Hindlimb muscle (tissue), 1 donor: ENCODE measurements around the gene TFEB. TPM values are rescaled to one million over a fixed set of nuclear protein-coding genes. Genes with fewer than 3 reads are reported as not detected.

Source experiments
- DNase-seq: peaks from one replicate; pipeline ENCODE4 v3.0.0-alpha.2; 2013
- polyA plus RNA-seq: library from polyadenylated mRNA; unstranded; fragments of 120-200 nt; gene quantifications from one replicate; pipeline ENCODE4 v1.2.1, GENCODE V29; 2013; ENCODE audit not compliant: insufficient read length

Gene TFEB
- polyA plus RNA-seq, 1 donor: 10.1 TPM

- DNase-seq: no peak
Observed at GRCh38 chr6:41721414-41721813, 14.0 kb downstream of the TFEB start.

DNA sequence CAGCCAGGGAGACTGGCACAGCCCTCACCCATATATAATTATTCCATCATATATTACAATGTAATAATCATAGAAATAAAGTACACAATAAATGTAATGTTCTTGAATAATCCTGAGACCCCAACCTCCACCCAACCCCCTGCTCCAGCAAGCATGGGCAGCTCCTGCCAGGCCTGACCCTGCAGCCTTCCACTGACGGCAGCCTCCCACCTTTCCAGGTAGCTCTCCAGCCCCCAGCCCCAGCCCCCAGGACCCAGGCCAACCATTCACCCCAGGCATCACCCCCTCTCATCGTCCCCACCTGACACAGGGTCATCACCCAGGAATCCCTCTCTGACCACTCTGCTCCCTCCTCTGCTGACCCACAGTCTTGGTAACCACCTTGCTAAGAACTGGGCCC is 14.6 kb downstream of the TFEB start:
- DNase-seq: no peak

- DNase-seq: no peak
Observed at GRCh38 chr6:41720262-41720620, 15.2 kb downstream of the TFEB start.

DNA sequence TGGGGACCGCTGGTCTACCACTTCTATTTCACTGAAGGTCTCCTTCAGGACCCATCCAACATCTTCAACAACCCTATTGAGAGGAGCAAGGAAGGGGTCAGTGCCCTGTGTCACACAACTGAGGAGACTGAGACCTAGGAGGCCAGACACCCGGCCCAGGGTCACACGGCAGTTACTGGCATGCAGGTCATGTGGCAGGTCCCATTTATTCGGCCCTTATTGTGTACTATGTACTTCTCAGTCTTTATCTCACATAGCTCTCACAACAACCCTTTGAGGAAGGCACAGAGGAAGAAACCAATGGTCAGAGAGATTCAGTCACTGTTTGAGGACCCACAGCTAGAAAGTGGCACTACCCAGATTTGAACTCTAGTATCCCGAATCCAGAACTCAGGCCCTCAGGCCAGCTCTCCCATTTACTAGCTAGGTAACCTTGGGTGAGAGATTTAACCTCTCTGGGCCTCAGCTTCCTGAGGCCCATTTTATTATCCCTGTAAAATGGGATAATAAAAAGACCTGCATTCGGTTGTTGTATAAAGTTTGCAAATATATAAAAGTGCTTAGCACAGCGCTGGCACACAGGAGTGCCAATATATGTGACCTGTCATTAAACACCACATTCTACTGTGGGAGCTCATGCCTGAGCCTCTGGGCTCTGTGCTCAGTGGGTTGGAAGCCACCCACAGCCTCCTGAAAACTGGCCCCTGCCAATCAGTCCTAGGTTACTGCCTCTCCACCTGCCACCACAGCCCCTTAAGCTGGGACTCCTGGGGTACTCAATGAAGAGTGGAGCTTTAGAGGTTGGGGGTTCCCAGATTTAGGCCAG is 15.8 kb downstream of the TFEB start:
- DNase-seq: no peak

DNA sequence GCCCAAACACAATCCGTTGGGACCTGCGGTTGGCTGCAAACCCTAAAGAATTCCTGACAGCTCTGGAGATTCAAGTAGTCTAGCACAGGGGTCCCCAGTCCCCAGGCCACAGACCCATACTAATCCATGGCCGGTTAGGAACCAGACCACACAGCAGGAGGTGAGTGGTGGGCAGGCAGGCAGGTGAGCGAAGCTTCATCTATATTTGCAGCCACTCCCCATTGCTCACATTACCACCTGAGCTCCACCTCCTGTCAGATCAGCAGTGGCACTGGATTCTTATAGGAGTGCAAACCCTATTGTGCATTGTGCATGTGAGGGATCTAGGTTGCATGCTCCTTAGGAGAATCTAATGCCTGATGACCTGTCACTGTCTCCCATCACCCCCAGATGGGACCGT is 16.6 kb downstream of the TFEB start:
- no peak for DNase-seq

GRCh38 chr6:41717392-41717736 is 18.0 kb downstream of the TFEB start:
- no peak for DNase-seq

GRCh38 chr6:41716516-41717391 is 18.7 kb downstream of the TFEB start:
- DNase-seq: no peak

GRCh38 chr6:41715795-41716515 is 19.5 kb downstream of the TFEB start:
- DNase-seq: no peak

GRCh38 chr6:41714556-41715273 is 20.7 kb downstream of the TFEB start:
- DNase-seq: no peak

DNA sequence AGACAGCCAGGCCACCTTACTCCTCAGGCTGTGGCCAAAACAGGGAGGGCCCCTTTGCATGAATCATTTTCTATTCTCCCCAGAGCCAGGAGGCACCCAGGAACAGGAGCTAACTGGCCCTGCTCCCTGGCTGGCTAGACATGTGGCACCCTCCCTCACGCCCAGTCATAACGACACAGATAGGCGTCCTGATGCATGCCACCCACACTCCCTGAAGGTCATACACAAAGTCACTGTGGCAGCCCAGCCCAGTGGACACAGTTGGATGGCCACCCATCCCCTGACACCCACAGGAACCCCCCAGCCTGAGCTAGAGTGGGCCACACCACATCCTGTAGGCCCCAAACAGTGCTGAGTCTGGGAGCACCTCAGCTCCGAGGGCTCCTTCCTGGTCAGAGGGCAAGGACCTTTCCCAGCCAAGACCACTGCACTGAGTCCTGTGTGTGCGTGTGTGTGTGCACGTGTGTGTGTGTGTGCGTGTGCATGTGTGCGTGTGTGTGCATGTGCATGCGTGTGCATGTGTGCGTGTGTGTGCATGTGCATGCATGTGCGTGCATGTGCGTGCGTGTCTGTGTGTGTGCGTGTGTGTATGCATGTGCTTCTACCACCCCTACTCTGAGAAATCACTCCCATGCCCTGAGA is 21.6 kb downstream of the TFEB start:
- no peak for DNase-seq

DNA sequence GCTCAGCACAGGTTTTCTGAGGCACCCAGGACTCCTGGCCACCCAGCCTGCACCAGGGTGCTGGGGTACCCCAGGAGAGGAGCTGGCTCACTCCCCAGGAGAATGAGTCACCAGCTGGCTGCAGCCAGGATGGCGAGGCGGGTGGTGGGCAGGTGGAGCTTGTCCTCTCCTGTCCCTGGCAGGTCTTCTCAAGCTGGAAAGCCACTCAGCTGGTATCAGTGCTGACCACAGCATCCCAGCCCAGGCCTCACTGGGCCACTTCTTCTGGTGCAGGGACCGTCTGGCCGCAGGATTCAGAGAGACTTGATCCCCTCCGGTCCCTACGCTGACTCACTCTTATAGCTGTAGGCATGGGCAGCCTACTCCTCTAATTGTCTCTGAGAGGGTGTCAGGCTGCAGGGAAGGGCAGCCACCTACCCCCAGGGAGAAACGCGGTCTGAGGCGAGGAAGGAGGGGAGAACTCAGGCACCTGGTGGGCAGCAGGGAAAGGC is 22.2 kb downstream of the TFEB start:
- DNase-seq: no peak

GRCh38 chr6:41712651-41713103 is 22.7 kb downstream of the TFEB start:
- DNase-seq: no peak

GRCh38 chr6:41711323-41712038 is 23.9 kb downstream of the TFEB start:
- no peak for DNase-seq

DNA sequence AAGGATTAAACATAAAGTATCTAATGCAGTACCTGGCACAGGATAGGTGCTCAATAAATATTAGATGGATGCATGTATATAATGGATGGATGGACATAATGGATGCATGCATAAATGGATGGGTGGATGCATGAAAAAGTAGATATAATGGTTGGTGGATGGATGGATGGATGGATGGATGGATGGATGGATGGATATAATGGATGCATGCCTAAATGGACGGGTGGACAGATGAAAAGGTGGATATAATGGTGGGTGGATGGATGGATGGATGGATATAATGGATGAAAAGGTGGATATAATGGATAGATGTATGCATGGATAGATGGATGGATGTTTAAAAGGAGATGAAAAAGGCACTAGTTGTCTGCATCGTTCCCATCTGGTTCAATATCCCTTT is 26.0 kb downstream of the TFEB start:
- DNase-seq: no peak

DNA sequence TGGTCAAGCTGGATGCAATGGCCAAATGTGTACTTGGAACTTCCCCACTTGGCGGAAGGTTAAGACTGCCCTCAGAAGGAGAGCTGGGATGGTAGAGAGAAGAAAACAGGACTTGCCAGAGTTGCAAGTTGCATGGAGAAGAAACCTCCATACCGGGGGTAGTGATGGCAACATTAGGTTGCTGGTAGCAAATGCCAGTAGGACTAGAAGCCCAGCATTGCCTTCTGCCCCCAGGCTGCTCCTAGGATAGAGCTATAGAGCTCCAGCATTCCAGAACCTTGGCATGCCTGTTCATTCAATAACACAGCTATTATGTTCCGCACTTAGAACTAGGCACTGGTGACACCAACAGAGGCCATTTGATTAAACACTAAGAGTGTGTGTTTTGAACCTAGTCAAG is 26.6 kb downstream of the TFEB start:
- DNase-seq: no peak

DNA sequence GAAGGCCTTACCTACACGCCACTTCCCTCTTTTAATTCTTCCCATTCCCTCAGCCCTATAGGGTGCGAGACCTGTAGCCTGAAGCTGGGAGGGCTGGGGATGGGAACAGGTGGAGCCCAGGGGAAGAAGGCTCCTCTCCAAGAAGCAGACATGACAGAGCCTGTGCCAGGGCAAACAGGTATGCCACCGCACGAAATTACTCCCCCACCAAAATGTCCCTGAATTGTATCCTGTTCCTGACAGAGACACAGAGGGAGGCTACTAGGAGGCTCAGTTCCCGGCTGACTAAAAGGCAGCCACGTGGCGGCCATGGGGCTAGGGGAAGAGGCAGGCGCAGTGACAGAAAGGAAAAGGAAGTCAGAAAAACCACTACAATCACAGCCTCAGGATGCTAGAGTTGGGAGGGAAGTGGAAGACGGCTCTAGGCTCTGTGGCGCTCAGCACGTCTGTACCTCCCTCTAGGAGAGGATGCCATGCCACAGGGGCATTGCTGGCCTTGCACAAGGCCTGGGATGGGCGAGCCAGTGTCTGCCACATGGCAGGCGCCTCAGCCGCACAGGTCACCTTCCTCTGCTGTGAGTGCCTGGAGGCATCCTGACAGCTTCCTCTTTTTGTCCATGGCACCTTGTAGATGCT is 27.7 kb downstream of the TFEB start:
- DNase-seq: no peak

DNA sequence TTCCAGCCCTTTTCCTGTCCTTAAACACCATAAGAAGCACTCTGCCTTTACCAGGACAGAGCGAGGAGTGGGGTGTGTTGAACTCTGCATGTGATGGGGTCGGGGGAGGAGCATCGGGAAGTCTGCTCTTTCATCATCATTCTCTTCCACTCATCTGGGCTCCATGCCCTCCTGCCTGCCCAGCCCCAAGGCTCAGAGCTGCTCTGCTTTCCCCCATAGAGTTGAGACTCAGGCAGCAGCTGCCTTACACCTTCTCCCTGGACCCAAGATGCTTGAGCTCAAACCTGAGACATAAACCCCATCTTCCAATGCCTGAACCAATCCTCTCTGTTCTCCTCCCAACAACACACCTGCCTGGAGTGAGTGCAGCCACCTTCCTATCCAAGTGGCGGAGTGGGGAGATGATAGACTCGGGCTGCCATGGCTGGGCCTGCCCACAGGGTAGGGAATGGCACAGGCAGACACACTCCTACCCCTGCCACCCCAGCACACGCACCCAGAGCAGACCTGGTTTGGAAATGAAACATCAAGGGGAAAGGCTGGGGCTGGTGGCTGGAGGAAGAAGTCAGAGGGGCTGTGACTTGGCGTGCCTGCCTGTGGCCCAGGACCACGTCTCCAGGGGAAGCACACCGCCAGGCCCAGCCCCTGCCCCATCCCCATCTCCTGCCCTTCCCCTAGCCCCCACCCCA is 28.4 kb downstream of the TFEB start:
- DNase-seq: no peak

DNA sequence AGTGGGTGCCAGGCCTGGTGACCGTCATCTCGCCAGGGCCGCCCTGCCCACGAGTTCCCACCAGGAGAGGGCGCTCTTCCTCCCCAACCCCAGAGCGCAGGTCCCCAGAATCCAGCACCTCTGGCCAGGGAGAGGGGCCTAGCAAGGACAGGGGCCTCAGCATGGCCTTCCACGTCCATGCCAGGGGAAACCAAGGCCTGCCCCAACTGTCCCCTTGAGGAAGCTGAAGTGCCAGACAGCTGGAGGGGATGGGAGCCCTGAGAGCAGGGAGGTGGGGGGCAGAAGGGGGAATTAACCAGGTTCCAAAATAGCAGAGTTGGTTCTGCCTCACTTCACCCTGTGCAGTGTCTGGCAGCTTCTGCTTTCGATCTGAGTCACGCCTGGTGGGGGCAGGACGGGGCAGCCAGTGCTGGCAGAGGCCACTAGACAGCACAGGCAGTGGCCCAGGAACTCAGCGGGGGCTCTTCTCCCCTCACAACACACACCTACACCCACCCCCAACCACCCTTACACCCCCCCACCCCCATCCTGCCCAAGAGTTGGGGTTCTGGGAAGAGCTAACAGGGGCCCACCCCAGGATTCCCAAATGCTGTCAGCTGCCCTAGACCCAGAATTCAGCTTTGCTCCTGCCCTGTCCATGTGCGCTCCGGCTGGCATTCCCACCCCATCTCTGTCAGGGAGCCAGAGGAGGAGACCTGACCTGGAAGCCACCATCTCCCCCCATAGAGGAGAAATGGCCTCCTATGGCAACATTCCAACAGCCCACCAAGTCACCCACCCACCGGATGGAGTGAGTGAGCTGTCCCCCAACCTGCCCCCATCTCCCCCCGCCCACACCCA is 29.2 kb downstream of the TFEB start:
- DNase-seq: peak; percentile 58
